GM19025 (cell line): ENCODE results near the gene COL4A1.

Source experiments
- ATAC-seq: cut with Tn5 transposase; IDR thresholded peaks from one replicate; pipeline ENCODE4 v1.9.1; 2021; ENCODE audit warnings: mild to moderate bottlenecking, low read depth, moderate library complexity; ENCODE audit not compliant: unreplicated experiment

Gene COL4A1

DNA sequence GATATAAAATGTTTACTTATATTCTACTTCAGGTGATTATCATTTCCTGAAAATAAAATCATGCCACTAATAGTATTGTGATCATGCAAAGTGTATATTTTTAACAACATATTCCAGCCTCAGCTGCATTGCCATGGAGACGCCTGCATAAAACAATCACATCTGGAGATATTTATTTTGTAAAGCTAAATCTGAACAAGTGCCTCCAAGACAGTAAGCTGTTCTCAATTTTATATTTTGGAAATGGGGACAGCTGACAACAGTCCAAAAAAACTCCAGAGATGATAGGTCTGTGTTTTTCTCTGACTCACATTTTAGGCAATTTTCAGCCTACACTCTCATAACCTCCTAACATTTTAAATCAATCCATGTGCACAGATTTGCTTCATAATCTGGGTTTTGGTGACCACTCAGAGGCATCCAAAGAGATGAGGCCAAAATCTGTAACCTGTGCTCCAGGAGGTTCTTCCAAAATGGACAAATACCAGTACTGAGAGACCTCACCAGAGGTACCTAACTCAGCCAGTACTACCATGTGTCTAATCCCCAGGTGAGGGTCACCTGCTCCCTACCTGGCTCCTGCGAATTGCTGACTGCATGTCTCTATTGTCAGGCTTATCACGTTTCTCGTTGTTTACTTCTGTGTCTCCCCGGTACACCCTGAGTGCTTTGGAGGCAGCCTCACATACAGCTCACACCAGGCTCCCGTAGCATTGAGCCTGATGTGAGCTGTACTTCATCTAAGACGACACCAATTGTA is 62.7 kb downstream of the COL4A1 start:
- no peak for ATAC-seq

DNA sequence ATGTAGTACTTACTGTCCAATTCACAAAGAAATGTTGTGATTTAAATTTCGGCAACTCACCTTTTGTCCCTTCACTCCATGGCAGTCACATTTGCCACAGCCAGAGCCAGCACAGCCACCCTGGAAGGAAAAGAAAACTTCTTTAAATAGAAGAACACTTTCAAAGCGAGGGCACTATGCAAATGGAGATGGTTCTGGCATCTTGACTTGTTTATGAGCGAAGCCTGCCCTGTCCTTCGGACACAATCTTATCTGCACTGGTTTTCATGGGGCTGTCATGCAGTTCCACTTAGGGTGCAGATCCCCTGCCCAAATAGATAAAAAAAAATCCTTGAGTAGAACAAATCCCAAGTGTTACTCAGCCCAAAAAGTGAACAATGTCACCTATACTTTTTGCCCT is 64.3 kb downstream of the COL4A1 start:
- ATAC-seq = no peak

DNA sequence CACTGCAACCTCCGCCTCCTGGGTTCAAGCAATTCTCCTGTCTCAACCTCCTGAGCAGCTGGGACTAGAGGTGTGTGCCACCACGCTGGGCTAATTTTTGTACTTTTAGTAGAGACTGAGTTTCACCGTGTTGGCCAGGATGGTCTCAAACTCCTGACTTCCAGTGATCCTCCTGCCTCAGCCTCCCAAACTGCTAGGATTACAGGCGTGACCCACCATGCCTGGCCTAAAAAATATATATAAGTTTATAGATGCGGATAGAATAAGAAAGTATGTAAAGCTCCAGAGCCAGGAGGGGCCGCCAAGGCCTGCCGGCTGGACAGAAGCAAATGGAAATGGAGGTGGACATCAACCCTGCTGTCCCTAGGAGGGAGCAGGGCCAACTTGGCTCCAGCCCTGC is 66.0 kb downstream of the COL4A1 start:
- no peak for ATAC-seq

DNA sequence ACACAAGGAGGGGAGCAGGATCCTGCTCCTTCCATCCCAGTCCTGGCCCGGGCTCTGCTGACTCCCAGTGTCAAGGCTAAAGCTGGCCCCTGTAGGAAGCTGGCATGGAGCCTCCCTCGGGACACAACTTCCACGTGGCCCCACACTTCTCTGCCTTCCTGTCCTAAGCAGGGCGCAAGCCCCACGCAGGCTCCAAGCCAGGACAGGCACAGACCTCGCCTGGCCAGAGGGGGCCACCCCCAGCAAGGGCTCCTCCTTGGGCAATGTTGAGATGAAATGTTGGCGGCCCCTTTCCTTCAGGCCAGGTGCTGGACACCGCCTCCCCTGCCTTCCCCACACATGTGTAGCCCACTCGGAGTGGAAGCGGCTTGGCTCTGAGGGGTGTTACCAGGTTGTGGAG is 66.6 kb downstream of the COL4A1 start:
- no peak for ATAC-seq

DNA sequence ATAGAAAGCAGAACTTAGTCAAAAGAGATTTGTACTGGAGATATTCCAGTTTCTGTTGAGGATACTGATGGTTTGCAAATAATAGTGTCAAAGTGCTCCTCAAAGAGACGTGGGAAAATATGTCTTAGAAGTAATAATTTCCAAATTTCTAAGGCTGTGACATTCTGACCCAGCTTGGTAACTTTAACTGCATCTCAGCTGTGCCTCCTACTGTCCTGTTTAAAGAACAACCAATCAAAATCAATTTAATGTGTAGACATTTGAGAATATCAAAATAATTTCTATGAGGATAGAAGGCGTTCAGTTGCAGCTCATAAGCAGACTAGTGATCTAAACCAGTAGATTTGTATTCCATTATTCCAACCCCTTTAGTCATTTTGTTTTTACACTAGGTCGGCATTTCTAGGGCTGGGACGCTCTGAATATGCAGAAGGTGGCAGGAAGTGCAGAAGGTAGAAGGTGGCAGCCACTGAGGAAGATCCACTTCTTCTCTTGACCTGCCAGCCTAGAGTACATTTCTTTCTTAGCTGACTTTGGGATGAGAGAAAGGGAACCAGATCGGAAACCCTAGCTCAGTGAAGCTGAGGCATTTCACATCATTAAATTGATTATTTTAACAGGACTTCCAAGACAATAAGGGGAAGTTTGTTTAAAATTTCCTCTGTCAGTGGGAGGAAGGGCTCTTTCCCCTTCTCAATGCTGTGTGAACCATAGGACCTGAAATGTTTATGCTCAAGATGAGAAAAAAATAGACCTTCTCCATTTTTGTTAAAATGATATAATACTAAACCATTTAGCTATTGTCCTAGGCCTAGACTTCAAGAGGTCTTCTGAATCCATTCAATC is 67.5 kb downstream of the COL4A1 start:
- no peak for ATAC-seq

DNA sequence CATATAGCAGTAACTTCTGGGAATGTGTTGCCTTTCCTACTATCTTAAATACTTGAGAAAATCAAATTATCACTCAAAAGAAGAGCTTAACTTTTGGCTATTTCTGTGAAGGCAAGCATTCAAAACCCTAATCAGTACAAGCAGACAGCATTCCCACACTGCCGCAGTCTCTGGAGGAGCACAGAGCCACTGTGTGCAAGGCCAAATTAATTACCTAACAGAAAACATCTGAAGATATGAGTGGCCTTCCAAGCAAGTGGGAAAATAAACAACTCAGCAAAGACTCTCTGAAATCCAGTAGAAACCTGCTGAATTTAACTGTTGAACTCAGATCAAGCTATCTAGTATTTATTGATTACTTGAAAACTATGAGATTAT is 68.2 kb downstream of the COL4A1 start:
- ATAC-seq = no peak

DNA sequence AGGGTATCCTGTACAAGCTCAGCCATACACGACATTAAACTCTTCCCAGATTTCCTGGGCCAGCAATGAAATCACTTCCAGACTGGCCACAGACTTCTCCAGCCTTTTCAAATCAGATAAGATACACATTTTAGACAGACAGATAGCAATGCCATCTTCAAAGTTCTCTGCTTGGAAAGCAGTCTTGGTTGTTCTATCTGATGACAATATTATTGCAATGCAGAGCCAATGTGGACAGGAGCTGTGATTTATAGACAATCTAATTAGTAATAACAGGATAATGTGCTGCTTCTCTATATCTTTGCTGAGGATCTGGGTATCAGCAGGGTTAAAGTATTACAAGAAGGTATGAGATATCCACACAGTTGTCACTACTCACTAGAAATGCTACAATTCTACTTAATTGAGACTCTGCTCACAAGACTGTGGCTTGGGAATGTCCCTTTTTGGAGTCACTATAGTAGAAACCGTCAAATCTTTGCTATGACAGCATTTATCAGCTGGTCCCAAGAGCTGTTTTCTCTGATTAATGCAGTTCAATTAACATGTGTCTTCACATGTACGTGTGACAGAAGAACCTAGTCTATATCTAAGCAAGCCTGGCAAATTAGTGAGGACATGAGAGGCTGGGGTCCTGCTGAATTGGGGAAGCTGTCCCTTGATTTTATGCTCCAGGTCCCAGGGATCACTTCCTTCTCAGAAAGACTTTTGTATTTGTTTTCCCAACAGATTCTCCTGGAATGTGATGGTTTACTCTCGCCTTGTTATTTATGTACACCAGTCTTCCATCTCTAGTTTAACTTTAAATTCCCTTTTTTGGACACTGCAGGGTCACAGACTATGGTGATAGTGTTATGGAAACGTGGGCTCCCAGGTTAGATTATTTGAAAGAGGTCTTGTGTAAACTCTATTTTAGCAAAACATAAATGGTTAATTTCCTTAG is 68.8 kb downstream of the COL4A1 start:
- ATAC-seq = no peak

DNA sequence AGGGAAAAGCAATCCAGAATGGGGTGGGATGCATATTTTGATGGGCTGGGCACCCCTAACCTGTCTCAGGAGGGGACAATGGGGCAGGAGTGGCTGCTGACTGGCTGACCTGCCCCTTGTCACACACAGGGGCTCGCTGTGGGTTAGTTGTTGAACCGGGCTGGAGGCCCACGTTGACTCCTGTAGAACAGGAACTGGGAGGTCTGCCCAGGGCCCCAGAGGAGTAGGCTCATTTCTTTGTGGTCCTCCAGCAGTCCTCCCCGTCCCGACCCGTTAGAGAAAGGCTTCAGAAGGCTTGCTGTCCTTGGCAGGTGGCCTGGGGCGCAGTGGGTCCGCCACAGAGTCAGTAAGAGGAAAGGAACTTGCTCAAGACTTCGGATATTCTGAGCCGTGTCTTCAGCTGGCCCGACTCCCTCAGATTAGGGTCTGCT is 70.1 kb downstream of the COL4A1 start:
- no peak for ATAC-seq

DNA sequence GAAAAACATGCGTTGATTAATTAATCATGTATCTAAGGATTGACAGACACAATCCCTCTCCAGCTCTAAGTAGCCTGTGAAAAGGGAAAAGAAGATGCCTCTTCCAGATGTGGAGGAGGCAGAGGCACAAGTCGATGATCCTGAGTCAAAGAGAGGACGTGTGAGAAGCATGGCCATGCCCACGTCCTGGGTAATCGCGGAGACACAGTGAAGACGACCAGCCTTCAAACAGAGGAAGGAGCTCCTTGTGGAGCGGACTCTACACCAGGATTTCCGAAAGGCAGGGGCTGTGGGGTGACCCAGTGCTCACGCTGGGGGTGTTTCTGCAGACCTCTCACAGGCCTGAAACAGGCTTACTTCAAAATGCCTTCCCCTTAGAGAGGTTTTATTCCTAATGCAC is 70.5 kb downstream of the COL4A1 start:
- no peak for ATAC-seq

DNA sequence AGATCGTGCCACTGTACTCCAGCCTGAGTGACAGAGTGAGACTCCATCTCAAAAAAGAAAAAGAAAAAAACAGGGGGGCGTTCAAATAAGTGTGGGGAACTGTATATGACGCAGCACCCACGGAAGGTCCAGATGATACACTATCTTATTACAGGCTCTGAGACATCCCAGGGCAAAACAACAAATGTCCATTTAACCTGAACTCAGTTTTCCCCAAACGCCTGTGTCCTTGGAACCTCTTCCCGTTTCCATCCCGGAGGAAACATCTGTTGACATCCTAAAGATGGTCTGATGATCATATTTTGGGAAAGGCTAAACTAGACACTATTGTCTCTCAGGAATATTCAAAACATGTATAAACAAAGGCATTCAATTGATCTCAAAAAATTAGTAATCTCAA is 72.4 kb downstream of the COL4A1 start:
- no peak for ATAC-seq

DNA sequence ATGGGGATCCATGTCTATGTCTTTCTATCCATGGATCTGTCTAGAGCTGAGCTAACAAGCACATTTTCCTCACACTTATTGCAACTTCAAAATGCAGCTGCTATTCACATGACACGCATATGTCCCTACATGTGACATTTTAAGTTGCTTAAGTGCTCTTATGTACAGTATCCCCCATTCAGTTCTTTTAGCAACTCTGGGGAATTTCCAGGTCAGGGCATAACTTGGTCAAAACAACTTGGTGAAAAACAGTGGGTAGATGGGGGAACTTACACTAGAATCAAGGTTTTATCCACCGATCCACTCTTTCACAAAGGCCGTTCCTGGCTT is 73.0 kb downstream of the COL4A1 start:
- no peak for ATAC-seq

DNA sequence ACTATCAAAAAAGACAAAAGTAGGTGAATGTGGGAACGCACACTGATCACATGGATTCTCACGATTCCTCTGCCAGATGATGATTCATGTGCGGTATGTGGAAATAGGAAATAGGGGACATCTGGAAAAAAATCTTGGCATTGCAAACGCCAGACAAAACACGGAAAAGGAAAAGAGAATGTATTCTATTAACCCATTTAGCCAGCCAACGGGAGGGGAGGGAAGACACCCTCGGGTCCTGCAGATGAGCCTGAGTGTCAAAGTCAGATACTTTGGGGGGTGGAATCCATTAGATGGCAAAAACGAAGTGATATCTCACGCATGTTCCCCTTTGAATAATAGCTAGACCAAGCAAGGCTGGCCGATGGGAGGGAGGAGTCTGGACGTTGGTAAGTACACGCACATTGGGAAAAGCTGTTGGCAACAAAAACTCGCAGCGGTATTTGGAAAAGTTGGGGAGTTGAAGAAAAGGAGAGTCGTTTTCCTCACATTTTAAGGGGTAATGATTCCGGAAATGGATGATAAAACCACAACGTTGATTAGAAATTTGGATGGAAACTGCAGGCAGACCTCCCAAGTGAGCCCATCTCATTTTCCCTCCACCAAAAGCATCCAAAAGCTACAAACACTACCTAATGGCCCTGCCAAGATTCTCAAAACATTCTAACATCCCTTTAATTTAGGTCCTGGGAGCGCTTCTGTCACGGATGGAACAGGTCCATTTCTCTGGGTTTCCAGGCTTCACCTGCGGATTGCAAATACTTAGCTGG is 73.6 kb downstream of the COL4A1 start:
- no peak for ATAC-seq

DNA sequence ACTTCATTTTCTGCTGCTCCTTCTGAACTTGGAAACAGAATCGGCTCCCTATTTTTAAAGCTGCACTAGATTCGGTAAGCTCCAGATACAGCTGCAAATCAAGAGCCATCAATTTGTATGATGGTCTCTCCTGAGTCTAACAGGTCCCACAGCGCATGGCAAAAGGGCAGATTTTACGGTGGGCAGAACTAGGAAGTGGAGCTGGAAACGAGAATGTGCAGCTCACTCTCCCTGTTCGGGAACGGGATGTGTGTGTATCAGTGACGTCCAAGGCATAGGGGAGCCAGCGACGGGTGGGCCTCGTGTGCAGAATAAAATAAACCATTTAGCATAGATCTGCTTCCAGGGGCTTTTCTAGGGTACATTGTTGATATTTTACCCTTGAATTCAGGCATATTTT is 74.2 kb downstream of the COL4A1 start:
- ATAC-seq = no peak

DNA sequence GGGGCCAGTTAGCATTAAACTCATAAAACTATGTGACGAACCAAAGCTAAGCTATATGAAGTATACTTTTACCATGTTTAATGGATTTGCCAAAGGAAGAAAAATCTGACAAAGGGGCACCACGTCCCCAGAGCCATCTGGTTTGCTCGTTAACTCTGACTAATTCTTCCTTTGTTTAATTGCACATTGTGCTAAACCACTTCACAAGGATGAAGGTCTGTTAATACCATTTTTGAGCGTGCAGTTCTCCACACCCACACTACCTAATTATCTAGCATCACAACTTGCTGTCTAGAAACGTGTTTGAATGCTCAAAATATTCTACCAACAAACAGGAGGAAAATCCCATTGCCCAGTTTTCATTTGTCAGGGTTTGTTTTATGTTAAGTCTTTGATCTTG is 74.8 kb downstream of the COL4A1 start:
- ATAC-seq = no peak

DNA sequence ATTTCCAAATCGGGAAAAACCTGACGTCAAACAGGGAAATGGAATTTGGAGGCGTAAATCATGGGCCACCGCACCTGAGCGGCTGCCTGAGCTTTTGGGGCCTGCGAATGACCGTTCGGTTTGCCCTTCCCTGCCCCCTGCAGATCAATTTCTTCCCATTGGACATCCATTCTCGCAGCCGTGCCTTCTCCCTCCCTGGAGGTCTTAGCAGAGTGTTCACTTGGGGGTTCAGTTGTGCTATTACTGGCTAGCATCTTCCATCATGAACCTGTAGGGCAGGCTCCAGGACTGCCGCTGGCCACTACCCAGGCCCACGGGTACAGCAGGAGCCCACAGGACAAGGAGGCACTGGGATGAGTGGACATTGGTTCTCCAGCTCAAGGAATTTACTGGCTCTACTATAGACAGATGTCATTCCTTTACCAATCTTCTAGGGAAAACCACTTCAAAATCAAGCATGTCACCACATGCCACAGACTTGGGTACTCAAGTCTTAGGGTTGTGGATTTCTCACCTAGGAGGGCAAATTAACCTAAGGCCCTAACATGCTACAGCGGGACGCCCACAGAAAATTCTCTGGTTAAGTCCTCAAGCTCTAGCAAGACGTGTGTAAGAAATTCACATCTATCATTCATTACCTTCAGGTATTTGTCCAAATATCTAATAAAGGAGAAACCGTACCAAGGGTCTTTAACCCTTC is 75.5 kb downstream of the COL4A1 start:
- no peak for ATAC-seq

DNA sequence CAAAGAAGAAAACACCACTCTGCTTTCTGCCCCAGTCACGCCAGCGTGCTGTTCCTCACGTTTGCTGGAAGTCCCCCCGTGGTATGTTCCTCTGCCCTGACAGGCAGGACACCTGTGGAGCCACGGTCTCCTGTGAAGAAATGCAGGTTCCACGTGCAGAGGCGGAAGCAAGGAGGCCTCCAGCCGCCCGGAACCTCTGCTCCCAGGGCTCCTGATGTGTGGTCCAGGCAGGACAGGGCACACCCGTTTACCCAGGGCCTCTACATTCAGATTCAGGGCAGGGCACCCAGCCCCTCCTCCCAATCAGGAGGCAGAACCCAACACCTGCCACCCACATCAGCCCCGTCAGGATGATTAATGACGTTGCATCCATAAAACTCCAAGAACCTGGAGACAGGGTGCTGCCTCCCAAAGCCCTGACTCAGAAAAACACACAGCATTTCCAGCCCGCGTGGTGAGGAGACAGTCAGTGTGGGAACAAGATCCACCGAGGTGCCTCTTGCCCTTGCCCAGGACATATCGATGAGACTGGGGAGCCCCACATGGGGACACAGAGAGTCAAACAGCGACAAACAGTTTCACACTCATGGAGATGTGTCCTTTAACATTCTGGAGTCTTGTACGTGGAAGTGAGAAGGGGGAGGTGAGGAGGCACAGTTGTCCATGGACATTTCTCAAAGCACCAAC is 76.2 kb downstream of the COL4A1 start:
- no peak for ATAC-seq

DNA sequence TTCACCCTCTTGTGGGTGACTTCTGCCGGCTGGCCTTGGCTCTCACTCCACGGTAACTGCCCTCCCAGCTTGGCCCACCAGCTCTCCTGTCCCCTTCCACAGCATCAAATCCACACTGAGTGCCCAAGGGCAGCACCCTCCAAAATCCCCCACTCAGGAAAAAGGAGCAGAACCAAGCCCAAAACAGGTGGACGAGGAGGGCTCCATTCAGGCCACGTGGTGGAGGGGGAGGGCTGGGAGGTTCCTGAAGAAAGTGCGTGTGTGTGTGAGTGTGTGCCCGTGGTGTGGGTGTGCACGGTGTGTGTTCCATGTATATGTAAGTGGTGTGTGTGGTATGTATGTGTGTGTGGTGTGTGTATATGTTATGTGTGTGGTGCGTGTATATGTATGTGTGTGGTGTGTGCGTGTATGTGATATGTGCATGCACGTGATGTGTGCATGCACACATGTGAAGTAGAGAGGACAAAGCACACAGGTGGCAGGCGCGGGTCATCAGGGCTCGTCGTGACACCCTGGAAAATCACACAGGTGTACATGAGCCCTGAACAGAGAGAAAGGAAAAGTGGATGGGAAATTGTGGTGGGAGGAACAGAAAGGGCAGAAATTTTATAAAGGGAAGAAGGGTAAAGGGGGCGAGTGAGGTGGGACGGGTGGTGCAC is 76.9 kb downstream of the COL4A1 start:
- ATAC-seq = no peak
